Measurements from ENCODE around the gene KIF15. TPM values are rescaled to one million over a fixed set of nuclear protein-coding genes. Genes with fewer than 3 reads are reported as not detected.

KIF15 gene
- polyA plus RNA-seq, 2 of the 4 experiments (the other 2 are of a cell fraction) = 8.7 to 13.5 TPM

- no peak overlapping the region for H3K4me2 ChIP-seq
- no peak for DNase-seq (ENCODE audit: low read depth in 1 of 2, low spot score in 1 of 2)
Measured at GRCh38 chr3:44899683-44900367, 138.2 kb downstream of the KIF15 start.

GRCh38 chr3:44902628-44903027 lies 141.0 kb downstream of the KIF15 start:
- CTCF ChIA-PET = no interaction called here
- FAIRE-seq = no peak

More at GRCh38 chr3:44899683-44900367, 138.2 kb downstream of the KIF15 start:
- Histone ChIP-seq H3K27ac (no peak overlapping the region), H3K4me1 (no peaks in the 10 kb centered on the region), H3K4me3 (no peak overlapping the region), H3K9me3 (no peaks in the 10 kb centered on the region)
- ChIA-PET CTCF (no interaction called here), POLR2A (no interaction called here)
- ATAC-seq = no peak
- 86% methylated on average over 13 of the region's 13 CpGs for WGBS (ENCODE audit: missing lambda C conversion rate)
- no peak for FAIRE-seq
- TF ChIP-seq RNF2 (IDR thresholded peaks at IDR 0.05; ENCODE audit: borderline replicate concordance, low read depth) (no peak), ZC3H11A (IDR thresholded peaks at IDR 0.05) (no peak), JUNB (IDR thresholded peaks at IDR 0.05) (no peak), HES2 (IDR thresholded peaks at IDR 0.05) (no peak), CHD4 (IDR thresholded peaks at IDR 0.05; ENCODE audit: borderline replicate concordance) (no peak), ESRRA (IDR thresholded peaks at IDR 0.05; ENCODE audit: borderline replicate concordance, low read length) (no peak), CBX8 (IDR thresholded peaks at IDR 0.05) (no peak), EP300 (IDR thresholded peaks at IDR 0.05) (no peak), E2F6 (IDR thresholded peaks at IDR 0.05; ENCODE audit: borderline replicate concordance, low read depth) (no peak), CHD2 (IDR thresholded peaks at IDR 0.05; ENCODE audit: low read length, partially characterized antibody) (no peak), MYC (IDR thresholded peaks at IDR 0.05; ENCODE audit: borderline replicate concordance, low read length) (no peak), CEBPB (IDR thresholded peaks at IDR 0.05) (no peak), RAD21 (conservative IDR thresholded peaks at IDR 0.05 in 1 of 2, IDR thresholded peaks at IDR 0.05 in 1 of 2) (no peak), TFCP2L1 (CRISPR knock-in tag; IDR thresholded peaks at IDR 0.05) (no peak), USF2 (IDR thresholded peaks at IDR 0.05) (no peak), RCOR1 (IDR thresholded peaks at IDR 0.05; ENCODE audit: low read depth, low read length) (no peak)

More at GRCh38 chr3:44902628-44903027, 141.0 kb downstream of the KIF15 start:
- ATAC-seq (no peak), DNase-seq (ENCODE audit: low read depth in 1 of 2, low spot score in 1 of 2) (no peak)
- no peak overlapping the region for H3K4me2 ChIP-seq
- no peaks in the 10 kb centered on the region for H3K4me1 ChIP-seq
- H3K4me3 ChIP-seq = no peak overlapping the region
- POLR2A ChIA-PET = no interaction called here
- TF ChIP-seq PHF8 (IDR thresholded peaks at IDR 0.05; ENCODE audit: borderline replicate concordance, low read depth) (no peak), HOXB5 (CRISPR knock-in tag; IDR thresholded peaks at IDR 0.05) (no peak), CBX8 (IDR thresholded peaks at IDR 0.05) (no peak), CTCF (IDR thresholded peaks at IDR 0.05) (no peak), RAD21 (conservative IDR thresholded peaks at IDR 0.05 in 1 of 2, IDR thresholded peaks at IDR 0.05 in 1 of 2) (no peak), SREBF2 (IDR thresholded peaks at IDR 0.05) (no peak), EP300 (IDR thresholded peaks at IDR 0.05) (no peak), ELK1 (IDR thresholded peaks at IDR 0.05; ENCODE audit: low read depth, low read length) (no peak), KDM5A (IDR thresholded peaks at IDR 0.05) (no peak), ZFP36 (IDR thresholded peaks at IDR 0.05; ENCODE audit: borderline replicate concordance, partially characterized antibody) (no peak), BHLHE40 (IDR thresholded peaks at IDR 0.05; ENCODE audit: low read depth, low read length) (no peak), MAZ (IDR thresholded peaks at IDR 0.05; ENCODE audit: borderline replicate concordance, low read depth, low read length) (no peak), NR3C1 (IDR thresholded peaks at IDR 0.05) (no peak)
- no peak overlapping the region for H3K27ac ChIP-seq
- peaks cover 3% of the 10 kb centered on the region; the same call in 1 of the 3 replicates for H3K9me3 ChIP-seq
- WGBS (ENCODE audit: missing lambda C conversion rate) = 73% methylated on average over 4 of the region's 4 CpGs

Measured in A549 (cell line).